ENCODE measurements around the gene AGXT.

The AGXT gene

DNA sequence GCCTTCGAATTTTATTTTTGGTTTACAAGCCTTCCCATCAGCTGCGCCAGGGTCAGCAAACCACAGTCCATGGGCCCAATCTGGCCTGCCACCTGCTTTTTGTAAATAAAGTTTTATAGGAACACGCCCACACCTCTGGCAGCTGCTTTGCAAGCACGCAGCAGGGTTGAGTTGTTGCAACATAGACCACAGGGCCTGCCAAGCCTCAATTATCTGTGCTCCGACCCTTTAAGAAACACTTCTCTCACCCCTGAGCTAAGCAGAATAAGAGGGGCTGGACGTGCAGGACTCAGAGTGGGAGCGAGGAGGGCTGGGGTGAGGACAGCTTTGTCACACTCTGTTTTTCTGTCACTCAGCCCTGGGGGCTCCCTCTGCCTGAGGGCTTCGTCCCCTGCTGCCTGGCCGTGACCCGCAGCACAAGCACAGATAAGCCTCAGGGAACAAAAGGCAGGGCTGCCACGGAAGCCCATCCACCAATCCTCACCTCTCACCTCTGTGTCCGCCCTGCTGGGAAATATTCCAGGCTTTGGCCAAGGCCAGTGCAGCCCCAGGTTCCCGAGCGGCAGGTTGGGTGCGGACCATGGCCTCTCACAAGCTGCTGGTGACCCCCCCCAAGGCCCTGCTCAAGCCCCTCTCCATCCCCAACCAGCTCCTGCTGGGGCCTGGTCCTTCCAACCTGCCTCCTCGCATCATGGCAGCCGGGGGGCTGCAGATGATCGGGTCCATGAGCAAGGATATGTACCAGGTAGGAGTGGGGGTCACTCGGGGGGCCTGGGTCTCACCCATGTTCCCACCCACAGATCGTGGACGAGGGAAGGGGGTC is at the start of gene AGXT:
TSS of gene AGXT (plus strand) at position 539 of the 823 bp plus-strand sequence. CDS start at position 581, 42 bp downstream.
- no peak for DNase-seq

- no peak for DNase-seq
These were observed 49.3 kb upstream of the AGXT start for GRCh38 chr2:240819126-240819857.

GRCh38 chr2:240819858-240820606 is 48.6 kb upstream of the AGXT start, which contains the start of gene KIF1A:
TSS of gene KIF1A (minus strand) at chr2:240820219. CDS start at chr2:240797752, 22,467 bp downstream.
- no peak for DNase-seq

GRCh38 chr2:240820607-240821428 is 47.8 kb upstream of the AGXT start:
- DNase-seq, result no peak

DNA sequence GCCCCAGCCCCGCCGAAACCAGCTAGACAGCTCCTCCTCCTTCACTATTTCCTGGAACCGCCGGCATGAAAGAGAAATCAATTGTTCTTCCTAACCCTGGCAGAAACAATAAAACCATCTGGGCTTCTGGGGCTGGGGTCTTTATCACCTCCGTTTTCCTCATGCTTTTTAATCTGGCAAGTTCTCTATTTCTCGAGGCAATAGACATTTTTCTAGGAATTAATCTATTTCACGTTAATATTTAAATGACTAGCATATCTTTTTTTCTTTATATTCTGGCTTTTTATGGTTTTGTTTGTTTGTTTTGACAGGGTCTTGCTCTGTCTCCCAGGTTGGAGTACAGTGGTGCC is 47.2 kb upstream of the AGXT start:
- DNase-seq, result no peak

- DNase-seq, result no peak
These were observed 46.3 kb upstream of the AGXT start for GRCh38 chr2:240822280-240822847.

GRCh38 chr2:240823449-240824336 is 44.9 kb upstream of the AGXT start:
- no peak for DNase-seq

GRCh38 chr2:240825476-240825875 is 43.1 kb upstream of the AGXT start:
- DNase-seq, result no peak

DNA sequence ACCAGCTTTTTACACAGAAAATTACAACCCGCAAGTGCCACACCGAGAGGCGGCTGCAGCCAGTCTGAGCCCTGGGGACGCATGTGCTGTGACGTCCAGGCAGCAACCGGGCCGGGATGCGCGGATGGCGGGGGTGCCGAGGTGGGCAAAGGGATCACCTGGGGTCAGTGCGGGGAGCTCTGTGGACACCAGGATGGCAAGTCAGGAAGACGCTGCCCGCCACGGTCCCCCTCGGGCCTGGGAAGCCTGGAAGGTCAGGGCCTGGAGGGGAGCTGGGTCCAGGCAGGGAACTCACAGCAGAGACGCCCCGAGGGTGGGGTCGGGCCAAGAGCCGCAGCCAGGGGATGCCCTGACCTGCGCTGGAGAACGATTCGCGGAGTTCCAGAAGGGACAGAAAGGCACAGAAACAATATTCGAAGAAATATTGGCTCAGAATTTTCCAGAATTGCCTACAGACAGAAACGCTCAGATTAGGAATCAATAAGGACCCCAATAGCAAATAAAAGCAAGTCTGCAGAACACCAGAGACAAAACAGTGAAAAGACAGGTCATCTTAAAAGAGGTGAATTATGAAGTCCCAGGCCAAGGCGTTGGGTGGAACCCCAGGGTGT is 36.9 kb upstream of the AGXT start:
- DNase-seq, result no peak

- DNase-seq, result peak; percentile 99
These were observed 36.4 kb upstream of the AGXT start for GRCh38 chr2:240832205-240832727.

DNA sequence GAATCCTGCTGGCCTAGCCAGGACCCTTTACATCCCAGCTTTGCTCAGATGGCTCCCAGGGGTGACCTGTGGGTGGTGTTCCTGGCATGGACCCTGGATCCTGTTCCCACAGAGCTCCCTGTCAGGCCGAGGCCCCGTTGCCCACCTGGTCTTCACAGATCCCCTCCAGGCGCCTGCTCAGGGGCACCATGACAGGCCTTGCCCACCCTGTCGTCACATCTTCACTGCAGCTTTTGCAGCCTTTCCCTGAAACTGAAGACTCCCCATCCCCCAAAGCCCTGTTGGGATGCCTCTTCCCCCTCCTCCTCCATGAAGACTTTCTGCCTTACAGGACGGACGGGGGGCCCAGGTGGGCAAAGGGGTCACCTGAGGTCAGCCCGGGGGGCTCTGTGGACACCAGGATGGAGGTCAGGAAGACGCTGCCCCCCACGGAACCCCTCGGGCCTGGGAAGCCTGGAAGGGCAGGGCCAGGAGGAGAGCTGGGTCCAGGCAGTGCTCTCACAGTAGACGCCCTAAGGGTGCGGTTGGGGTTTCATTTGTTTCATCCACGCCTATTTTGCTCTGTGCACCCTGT is 35.6 kb upstream of the AGXT start:
- DNase-seq, result no peak

- DNase-seq, result no peak
These were observed 34.8 kb upstream of the AGXT start for GRCh38 chr2:240833724-240834285.

- DNase-seq, result no peak
These were observed 34.1 kb upstream of the AGXT start for GRCh38 chr2:240834377-240834975.

DNA sequence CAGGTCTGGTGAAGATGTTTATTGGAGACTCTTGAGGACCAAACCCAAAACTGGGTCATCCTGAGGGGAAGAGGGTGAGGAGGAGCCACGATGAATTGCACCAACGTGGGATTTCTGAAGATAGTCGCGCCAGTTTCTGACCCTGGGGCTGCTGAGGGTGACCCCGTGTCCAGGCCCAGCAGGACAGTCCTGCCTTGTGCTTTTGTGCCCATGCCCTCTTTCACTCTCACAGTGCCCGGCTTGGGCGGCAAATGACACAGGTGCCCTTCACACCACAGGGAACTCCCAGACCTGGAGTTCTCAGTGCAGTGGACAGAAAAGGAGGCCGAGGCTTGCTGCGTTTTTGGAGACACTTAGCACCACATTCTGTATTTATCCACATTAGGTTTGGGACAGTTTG is 33.1 kb upstream of the AGXT start:
- no peak for DNase-seq

DNA sequence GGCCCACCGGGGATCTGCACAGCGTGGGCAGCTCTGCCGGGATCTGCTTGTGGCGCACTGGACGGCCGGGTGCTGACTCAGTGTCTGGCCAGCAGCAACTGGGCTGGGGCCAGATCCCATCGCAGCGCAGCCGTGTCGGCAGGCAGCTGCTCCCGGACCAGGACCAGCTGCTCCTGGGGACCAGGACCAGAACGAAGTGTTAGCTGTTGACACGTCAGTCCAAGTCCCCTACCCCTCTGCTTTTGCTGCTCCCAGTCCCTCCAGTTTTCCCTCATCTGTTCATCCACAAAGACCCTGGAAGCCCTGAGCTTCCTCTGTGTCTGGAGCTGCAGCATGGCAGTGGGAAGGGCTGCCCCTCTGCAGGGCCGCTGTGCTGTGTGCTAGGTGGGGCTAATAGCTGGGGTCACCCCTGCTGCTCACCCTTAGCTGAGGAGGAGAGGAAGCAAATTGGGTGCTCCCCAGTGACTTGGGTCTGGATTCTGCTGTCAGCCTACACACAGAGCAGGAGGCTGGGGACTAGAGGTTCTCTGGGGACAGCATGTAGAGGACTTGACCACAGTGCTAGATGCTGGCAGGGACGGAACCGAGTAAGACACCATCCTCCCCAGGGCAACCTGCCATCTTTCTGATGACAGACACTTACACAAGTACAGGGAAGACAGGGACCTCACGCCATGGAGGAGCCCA is 31.7 kb upstream of the AGXT start:
- DNase-seq, result no peak

DNA sequence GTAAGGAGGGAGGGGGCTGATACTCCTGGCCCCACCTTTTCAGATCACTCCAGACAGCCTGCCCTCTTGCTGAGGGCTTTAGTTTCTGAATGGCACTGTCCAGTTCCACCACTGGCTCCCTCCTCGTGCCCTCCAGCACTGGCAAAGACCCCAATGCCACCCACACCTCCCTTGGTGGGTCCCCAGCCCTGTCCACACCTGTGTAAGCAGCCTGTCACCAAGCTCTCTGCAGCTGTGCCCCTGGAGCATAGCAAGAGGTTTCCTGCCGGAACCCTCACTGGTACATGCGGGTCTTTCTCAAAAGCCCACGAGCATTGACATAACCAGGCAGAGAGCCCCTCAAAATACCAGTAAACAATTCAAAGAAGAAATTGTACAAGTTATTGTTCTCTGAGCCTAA is 31.0 kb upstream of the AGXT start:
- no peak for DNase-seq

DNA sequence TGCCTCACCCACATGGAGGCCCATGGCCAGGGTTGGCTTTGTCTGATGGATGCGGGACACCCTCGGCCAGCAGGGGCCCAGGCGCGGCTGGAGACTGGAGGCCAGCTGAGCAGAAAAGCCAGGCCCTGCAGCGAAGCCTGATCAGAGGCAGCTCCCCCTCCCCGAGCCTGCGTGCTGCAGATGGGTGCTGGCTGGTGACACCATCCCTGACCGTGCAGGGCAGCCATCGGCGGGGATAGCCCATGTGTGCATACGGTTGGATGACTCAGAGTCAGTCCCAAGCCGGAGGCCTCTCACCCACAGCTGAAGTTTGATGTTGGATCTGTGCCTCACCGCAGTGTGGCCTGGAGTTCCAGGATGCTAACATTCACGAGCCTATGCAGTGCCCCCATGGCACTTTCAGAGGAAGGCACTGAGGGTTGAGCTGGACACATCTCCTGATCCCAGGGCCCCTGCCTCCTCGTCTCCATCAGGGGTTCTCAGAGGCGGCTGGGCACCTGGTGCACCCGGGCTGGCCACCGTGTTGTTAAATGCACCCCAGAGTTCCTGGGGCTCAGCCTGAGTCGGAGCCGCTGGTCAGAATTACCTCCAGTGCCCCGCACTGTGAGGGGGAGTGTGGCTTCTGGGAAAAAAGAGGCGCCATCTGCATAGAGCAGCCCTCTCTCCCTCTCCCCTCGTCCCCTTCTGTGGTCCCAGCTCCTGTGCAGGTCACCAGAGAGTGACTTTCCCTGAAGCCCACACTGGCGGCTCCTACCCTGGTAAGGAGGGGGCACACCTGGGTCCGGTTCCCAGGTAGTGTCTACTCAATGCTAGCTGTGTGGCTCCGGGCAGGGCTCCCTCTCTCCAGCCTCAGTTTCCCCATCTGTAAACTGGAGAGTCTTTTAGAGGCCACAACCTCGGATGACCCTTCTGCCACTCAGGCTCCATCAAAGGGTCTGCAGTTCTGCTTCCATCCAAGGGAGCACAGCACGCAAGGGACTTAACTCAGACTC is 29.2 kb upstream of the AGXT start:
- DNase-seq, result no peak
